WTC11 (cell line): Measurements from ENCODE around the gene FAM43A. TPM values are rescaled to one million over a fixed set of nuclear protein-coding genes. Genes with fewer than 3 reads are reported as not detected.

Experiments
- ATAC-seq: fragments of 200-7000 bp; cut with Tn5 transposase; 2 replicates; pipeline ENCODE4 v1.10.0; 2021; ENCODE audit warnings: mild to moderate bottlenecking, moderate library complexity
- CTCF ChIA-PET: fragments of 300-600 bp; sonication (Branson Sonifier 250); formaldehyde crosslinking; loops from one replicate; lab custom pipeline; 2021; ENCODE audit warnings: antibody characterized with exemption; lab: Charles Lee
- POLR2A ChIA-PET: fragments of 350-600 bp; sonication (Branson Sonifier 250); formaldehyde crosslinking; loops from one replicate; lab custom pipeline; 2021; ENCODE audit warnings: antibody characterized with exemption; lab: Charles Lee
- DNase-seq: peaks from one replicate; pipeline ENCODE4 v3.0.0; 2021; ENCODE audit warnings: low spot score
- H3K27ac Mint-ChIP-seq: 2 replicates; pipeline ENCODE4 v1.8.0; 2021; ENCODE audit warnings: mixed read lengths
- H3K27me3 Mint-ChIP-seq: 2 replicates; pipeline ENCODE4 v1.8.0; 2021; ENCODE audit warnings: low read depth, mild to moderate bottlenecking, moderate library complexity, mixed read lengths
- H3K36me3 Mint-ChIP-seq: 2 replicates; pipeline ENCODE4 v1.8.0; 2021; ENCODE audit warnings: mixed read lengths
- H3K4me1 Mint-ChIP-seq: 2 replicates; pipeline ENCODE4 v1.8.0; 2022; ENCODE audit warnings: mixed read lengths
- H3K4me3 Mint-ChIP-seq: 2 replicates; pipeline ENCODE4 v1.8.0; 2021; ENCODE audit warnings: mild to moderate bottlenecking, moderate library complexity, mixed read lengths
- H3K9me3 Mint-ChIP-seq: 2 replicates; pipeline ENCODE4 v1.8.0; 2021; ENCODE audit warnings: mixed read lengths
- AFF4 ChIP-seq: sonication (generic); formaldehyde crosslinking; IDR thresholded peaks from 2 replicates; pipeline ENCODE4 v1.8.1; 2023; ENCODE audit warnings: mild to moderate bottlenecking, missing genetic modification reagents, borderline replicate concordance
- CBFB ChIP-seq: sonication (generic); formaldehyde crosslinking; IDR thresholded peaks from 2 replicates; pipeline ENCODE4 v1.8.1; 2022; ENCODE audit warnings: mild to moderate bottlenecking, low read depth, missing genetic modification reagents
- CREM ChIP-seq: sonication (generic); formaldehyde crosslinking; IDR thresholded peaks from 2 replicates; pipeline ENCODE4 v1.8.1; 2022; ENCODE audit warnings: mild to moderate bottlenecking, missing genetic modification reagents, moderate library complexity
- ELF4 ChIP-seq: sonication (generic); formaldehyde crosslinking; IDR thresholded peaks from 2 replicates; pipeline ENCODE4 v1.8.1; 2022; ENCODE audit warnings: low read depth, mild to moderate bottlenecking, moderate library complexity, missing genetic modification reagents
- FOXK1 ChIP-seq: sonication (generic); formaldehyde crosslinking; IDR thresholded peaks from 2 replicates; pipeline ENCODE4 v1.8.0; 2022; ENCODE audit warnings: mild to moderate bottlenecking, moderate library complexity, missing genetic modification reagents
- KAT7 ChIP-seq: sonication (generic); formaldehyde crosslinking; IDR thresholded peaks from 2 replicates; pipeline ENCODE4 v1.8.1; 2023; ENCODE audit warnings: missing genetic modification reagents, mild to moderate bottlenecking, borderline replicate concordance
- NFATC4 ChIP-seq: fragments of 250-450 bp; sonication (Bioruptor Pico); IDR thresholded peaks from 2 replicates; pipeline ENCODE4 v1.9.0; 2021; ENCODE audit warnings: mild to moderate bottlenecking
- NFE2L1 ChIP-seq: sonication (generic); formaldehyde crosslinking; IDR thresholded peaks from 2 replicates; pipeline ENCODE4 v1.8.1; 2023; ENCODE audit warnings: missing genetic modification reagents
- NR1H2 ChIP-seq: sonication (generic); formaldehyde crosslinking; IDR thresholded peaks from 2 replicates; pipeline ENCODE4 v1.9.0; 2021; ENCODE audit warnings: mild to moderate bottlenecking, moderate library complexity, missing genetic modification reagents
- RELA ChIP-seq: sonication (generic); formaldehyde crosslinking; IDR thresholded peaks from 2 replicates; pipeline ENCODE4 v1.8.1; 2022; ENCODE audit warnings: missing genetic modification reagents, mild to moderate bottlenecking, borderline replicate concordance
- SMAD4 ChIP-seq: sonication (generic); formaldehyde crosslinking; IDR thresholded peaks from 2 replicates; pipeline ENCODE4 v1.8.0; 2022; ENCODE audit warnings: mild to moderate bottlenecking, missing genetic modification reagents
- ZNF219 ChIP-seq: sonication (generic); formaldehyde crosslinking; IDR thresholded peaks from 2 replicates; pipeline ENCODE4 v1.8.0; 2023; ENCODE audit warnings: missing genetic modification reagents, mild to moderate bottlenecking, borderline replicate concordance
- total RNA-seq: library from RNA; stranded (reverse); gene quantifications from 3 replicates; pipeline ENCODE4 v1.2.3, GENCODE V29; 2021
- TF ChIP-seq, protein P1 (sequence below): fragments of 250-450 bp; sonication (Bioruptor Pico); conservative IDR thresholded peaks from 2 replicates; pipeline ENCODE4 v1.9.0; 2021; ENCODE audit warnings: mild to moderate bottlenecking
- TF ChIP-seq, protein P2 (sequence below): sonication (generic); formaldehyde crosslinking; IDR thresholded peaks from 2 replicates; pipeline ENCODE4 v1.8.1; 2023; ENCODE audit warnings: mild to moderate bottlenecking, missing genetic modification reagents
- TF ChIP-seq, protein P3 (sequence below): fragments of 250-450 bp; sonication (Bioruptor Pico); IDR thresholded peaks from 2 replicates; pipeline ENCODE4 v1.9.0; 2021; ENCODE audit warnings: moderate library complexity, mild to moderate bottlenecking, inconsistent platforms, borderline replicate concordance

Gene FAM43A
- total RNA-seq, 1 experiment from 2014 or later: 2.6 TPM

GRCh38 chr3:194705761-194706160 is 20.1 kb downstream of the FAM43A start:
- peaks cover 4% of the 10 kb centered on the region; the same call in 1 of the 2 replicates for H3K9me3 Mint-ChIP-seq
- TF ChIP-seq NFE2L1 (CRISPR knock-in tag) (no peak), ELF4 (no peak), NFATC4 (no peak), AFF4 (CRISPR knock-in tag) (no peak)
- DNase-seq (no peak), ATAC-seq (no peak; the same call in 1 of the 2 replicates)
- peaks cover 19% of the 10 kb centered on the region for H3K4me1 Mint-ChIP-seq
- POLR2A ChIA-PET: no interaction called here
- no peaks in the 10 kb centered on the region for H3K36me3 Mint-ChIP-seq
- H3K4me3 Mint-ChIP-seq: no peak overlapping the region
- no peak overlapping the region; the same call in 1 of the 2 replicates for H3K27ac Mint-ChIP-seq
- H3K27me3 Mint-ChIP-seq: no peaks in the 10 kb centered on the region
- CTCF ChIA-PET: interaction anchor here (1.2 to 2.2 kb wide), 5 partner anchors 12 to 279 kb away, joined by 3 to 5 read pairs (median 5); no protein-coding TSS in a partner anchor

DNA sequence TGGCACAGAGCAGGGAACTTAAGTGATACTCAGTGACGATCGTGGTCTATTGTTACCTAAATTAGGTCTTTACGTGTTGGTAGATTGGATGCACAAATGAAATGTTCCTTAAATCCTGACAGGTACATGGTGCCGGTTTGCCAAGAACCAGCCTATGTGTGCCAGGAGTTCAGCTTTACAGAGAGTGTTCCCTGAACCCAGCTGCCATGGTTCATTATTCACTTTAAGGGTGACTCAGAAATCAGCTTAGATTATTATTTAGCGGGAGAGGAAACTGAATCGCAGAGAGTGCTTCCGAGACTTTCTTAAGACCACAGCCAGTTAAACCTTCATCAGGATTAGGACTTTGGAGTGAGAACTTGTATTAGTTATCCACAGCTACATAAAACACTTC is 21.5 kb downstream of the FAM43A start:
- Mint-ChIP-seq H3K9me3 (peaks cover 4% of the 10 kb centered on the region; the same call in 1 of the 2 replicates), H3K27ac (peak overlapping the region; percentile 79; the same call in 1 of the 2 replicates), H3K36me3 (no peaks in the 10 kb centered on the region), H3K4me3 (no peak overlapping the region; the same call in 1 of the 2 replicates), H3K27me3 (no peaks in the 10 kb centered on the region), H3K4me1 (peaks cover 19% of the 10 kb centered on the region)
- ChIA-PET POLR2A (interaction anchor here (0.7 to 0.9 kb wide), 2 partner anchors 16 to 20 kb away, joined by 3 to 4 read pairs; no protein-coding TSS in a partner anchor), CTCF (interaction anchor here (1.5 to 2.2 kb wide), 4 partner anchors 11 to 36 kb away, joined by 4 to 16 read pairs (median 5); no protein-coding TSS in a partner anchor)
- DNase-seq (no peak), ATAC-seq (no peak)
- TF ChIP-seq CBFB (no peak), ZNF219 (CRISPR knock-in tag) (no peak), FOXK1 (CRISPR knock-in tag) (no peak), CREM (no peak), SMAD4 (CRISPR knock-in tag) (no peak), NR1H2 (CRISPR knock-in tag) (no peak), KAT7 (CRISPR knock-in tag) (no peak), RELA (CRISPR knock-in tag) (no peak)
- TF ChIP-seq, protein P1, sequence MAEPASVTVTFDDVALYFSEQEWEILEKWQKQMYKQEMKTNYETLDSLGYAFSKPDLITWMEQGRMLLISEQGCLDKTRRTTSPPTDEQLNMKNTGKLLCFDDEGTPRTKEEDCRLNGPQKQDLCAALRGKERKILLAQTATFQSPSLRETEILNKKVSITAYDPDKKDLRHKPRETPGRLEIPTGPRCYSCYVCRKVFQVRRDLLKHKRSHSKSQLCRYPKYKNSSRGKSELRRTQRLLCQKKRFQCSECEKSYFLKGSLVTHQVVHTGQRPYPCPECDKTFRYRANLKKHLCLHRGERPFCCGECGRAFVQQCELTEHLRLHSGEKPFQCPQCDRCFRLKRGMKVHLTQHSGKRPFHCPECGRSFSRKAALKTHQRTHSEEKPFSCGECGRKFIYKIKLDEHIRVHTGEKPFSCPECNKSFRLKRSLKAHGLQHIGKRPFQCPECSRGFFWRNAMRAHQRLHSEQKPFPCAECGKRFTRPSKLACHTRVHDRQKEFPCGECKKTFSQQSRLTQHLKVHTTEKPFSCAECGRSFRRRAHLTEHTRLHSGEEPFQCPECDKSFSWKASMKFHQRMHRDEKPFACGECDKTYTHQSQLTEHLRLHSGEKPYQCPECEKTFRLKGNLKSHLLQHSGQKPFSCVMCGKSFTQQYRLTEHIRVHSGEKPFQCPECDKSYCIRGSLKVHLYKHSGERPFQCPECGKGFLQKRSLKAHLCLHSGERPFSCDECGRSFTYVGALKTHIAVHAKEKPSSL (CRISPR knock-in tag): no peak
- TF ChIP-seq, protein P2, sequence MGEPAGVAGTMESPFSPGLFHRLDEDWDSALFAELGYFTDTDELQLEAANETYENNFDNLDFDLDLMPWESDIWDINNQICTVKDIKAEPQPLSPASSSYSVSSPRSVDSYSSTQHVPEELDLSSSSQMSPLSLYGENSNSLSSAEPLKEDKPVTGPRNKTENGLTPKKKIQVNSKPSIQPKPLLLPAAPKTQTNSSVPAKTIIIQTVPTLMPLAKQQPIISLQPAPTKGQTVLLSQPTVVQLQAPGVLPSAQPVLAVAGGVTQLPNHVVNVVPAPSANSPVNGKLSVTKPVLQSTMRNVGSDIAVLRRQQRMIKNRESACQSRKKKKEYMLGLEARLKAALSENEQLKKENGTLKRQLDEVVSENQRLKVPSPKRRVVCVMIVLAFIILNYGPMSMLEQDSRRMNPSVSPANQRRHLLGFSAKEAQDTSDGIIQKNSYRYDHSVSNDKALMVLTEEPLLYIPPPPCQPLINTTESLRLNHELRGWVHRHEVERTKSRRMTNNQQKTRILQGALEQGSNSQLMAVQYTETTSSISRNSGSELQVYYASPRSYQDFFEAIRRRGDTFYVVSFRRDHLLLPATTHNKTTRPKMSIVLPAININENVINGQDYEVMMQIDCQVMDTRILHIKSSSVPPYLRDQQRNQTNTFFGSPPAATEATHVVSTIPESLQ: no peak
- TF ChIP-seq, protein P3, sequence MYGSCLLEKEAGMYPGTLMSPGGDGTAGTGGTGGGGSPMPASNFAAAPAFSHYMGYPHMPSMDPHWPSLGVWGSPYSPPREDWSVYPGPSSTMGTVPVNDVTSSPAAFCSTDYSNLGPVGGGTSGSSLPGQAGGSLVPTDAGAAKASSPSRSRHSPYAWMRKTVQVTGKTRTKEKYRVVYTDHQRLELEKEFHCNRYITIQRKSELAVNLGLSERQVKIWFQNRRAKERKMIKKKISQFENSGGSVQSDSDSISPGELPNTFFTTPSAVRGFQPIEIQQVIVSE (CRISPR knock-in tag): no peak
